DND-41 (cell line): Measurements from ENCODE around the gene CYTH3.
"Not testable (repeated sequence)": the region's sequence is repeated elsewhere in the genome, so short reads cannot be mapped to it uniquely, and the experiment has no call there.

Source experiments
- CTCF ChIP-seq: IDR thresholded peaks from 2 replicates; pipeline ENCODE4 v1.5.1; 2012; ENCODE audit warnings: borderline replicate concordance, low read length, moderate library complexity, mild to moderate bottlenecking; ENCODE audit not compliant: poor library complexity, severe bottlenecking; ENCODE audit errors: extremely low read depth
- EZH2 ChIP-seq: IDR thresholded peaks from 3 replicates; pipeline ENCODE4 v1.6.1; 2012; ENCODE audit warnings: borderline replicate concordance, low read depth, mild to moderate bottlenecking, moderate library complexity, low read length, inconsistent platforms; ENCODE audit not compliant: severe bottlenecking

DNA sequence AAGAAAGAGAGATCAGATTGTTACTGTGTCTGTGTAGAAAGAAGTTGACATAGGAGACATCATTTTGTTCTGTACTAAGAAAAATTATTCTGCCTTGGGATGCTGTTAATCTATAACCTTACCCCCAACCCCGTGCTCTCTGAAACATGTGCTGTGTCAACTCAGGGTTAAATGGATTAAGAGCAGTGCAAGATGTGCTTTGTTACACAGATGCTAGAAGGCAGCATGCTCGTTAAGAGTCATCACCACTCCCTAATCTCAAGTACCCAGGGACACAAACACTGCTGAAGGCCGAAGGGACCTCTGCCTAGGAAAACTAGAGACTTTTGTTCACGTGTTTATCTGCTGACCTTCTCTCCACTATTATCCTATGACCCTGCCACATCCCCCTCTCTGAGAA lies 49.0 kb downstream of the CYTH3 start:
- TF ChIP-seq CTCF, EZH2: not testable (repeated sequence)
